HepG2 (cell line): Measurements from ENCODE around the gene EPHX1. TPM values are rescaled to one million over a fixed set of nuclear protein-coding genes. Genes with fewer than 3 reads are reported as not detected.

Experiments
- CCDC6 ChIP-seq: sonication (generic); formaldehyde crosslinking; IDR thresholded peaks from 2 replicates; pipeline ENCODE4 v1.8.1; 2022; ENCODE audit warnings: mild to moderate bottlenecking, missing genetic modification reagents, moderate library complexity
- EP300 ChIP-seq, 3 experiments: sonication (generic) in 1 of 3; formaldehyde crosslinking in 1 of 3; IDR thresholded peaks; 2 replicates each; pipeline versions ENCODE4 v1.5.1 to v1.6.1; 2011 to 2020; ENCODE audit warnings: low read depth in 2 of 3, low read length in 2 of 3, borderline replicate concordance in 1 of 3, improper control_type of control experiment in 1 of 3, mild to moderate bottlenecking in 1 of 3, missing genetic modification reagents in 1 of 3, moderate library complexity in 1 of 3
- HES4 ChIP-seq: sonication (generic); formaldehyde crosslinking; IDR thresholded peaks from 2 replicates; pipeline ENCODE4 v1.9.0; 2021; ENCODE audit warnings: mild to moderate bottlenecking, missing genetic modification reagents, borderline replicate concordance
- HIVEP1 ChIP-seq: sonication (generic); formaldehyde crosslinking; IDR thresholded peaks from 2 replicates; pipeline ENCODE4 v1.4.0; 2020; ENCODE audit warnings: mild to moderate bottlenecking, missing genetic modification reagents
- KLF15 ChIP-seq: sonication (generic); formaldehyde crosslinking; IDR thresholded peaks from 2 replicates; pipeline ENCODE4 v1.8.1; 2023; ENCODE audit warnings: borderline replicate concordance, mild to moderate bottlenecking, inconsistent platforms, missing genetic modification reagents, mixed read lengths
- MLLT10 ChIP-seq: sonication (generic); formaldehyde crosslinking; IDR thresholded peaks from 2 replicates; pipeline ENCODE4 v1.4.0; 2020; ENCODE audit warnings: missing genetic modification reagents
- RARA ChIP-seq: IDR thresholded peaks from 2 replicates; pipeline ENCODE4 v1.6.1; 2016; ENCODE audit warnings: missing genetic modification reagents, missing compliant biosample characterization
- RORA ChIP-seq: sonication (generic); formaldehyde crosslinking; IDR thresholded peaks from 2 replicates; pipeline ENCODE4 v1.5.0; 2020; ENCODE audit warnings: mild to moderate bottlenecking, missing genetic modification reagents, moderate library complexity
- RXRB ChIP-seq: IDR thresholded peaks from 2 replicates; pipeline ENCODE4 v1.6.1; 2016; ENCODE audit warnings: borderline replicate concordance, missing genetic modification reagents, missing compliant biosample characterization
- SIX4 ChIP-seq: sonication (generic); formaldehyde crosslinking; IDR thresholded peaks from 2 replicates; pipeline ENCODE4 v1.4.0; 2020; ENCODE audit warnings: missing genetic modification reagents
- SKI ChIP-seq: fragments of 450-650 bp; IDR thresholded peaks from one replicate; pipeline ENCODE4 v1.6.1; 2018; ENCODE audit warnings: mild to moderate bottlenecking; ENCODE audit not compliant: partially characterized antibody
- SOX5 ChIP-seq: IDR thresholded peaks from 2 replicates; pipeline ENCODE4 v1.6.1; 2016; ENCODE audit warnings: borderline replicate concordance
- ZC3H4 ChIP-seq: sonication (generic); formaldehyde crosslinking; IDR thresholded peaks from 2 replicates; pipeline ENCODE4 v1.4.0; 2020; ENCODE audit warnings: missing genetic modification reagents, borderline replicate concordance
- ZFX ChIP-seq: sonication (generic); formaldehyde crosslinking; IDR thresholded peaks from 2 replicates; pipeline ENCODE4 v1.4.0; 2020; ENCODE audit warnings: mild to moderate bottlenecking, low read depth, missing genetic modification reagents, moderate library complexity
- ZKSCAN8 ChIP-seq: IDR thresholded peaks from 2 replicates; pipeline ENCODE4 v1.6.1; 2016; ENCODE audit warnings: borderline replicate concordance, missing genetic modification reagents, missing compliant biosample characterization
- ZNF556 ChIP-seq: sonication (generic); formaldehyde crosslinking; IDR thresholded peaks from 2 replicates; pipeline ENCODE4 v1.4.0; 2020; ENCODE audit warnings: mild to moderate bottlenecking, missing genetic modification reagents, borderline replicate concordance
- ZNF558 ChIP-seq: sonication (generic); formaldehyde crosslinking; IDR thresholded peaks from 2 replicates; pipeline ENCODE4 v1.9.0; 2022; ENCODE audit warnings: mild to moderate bottlenecking, missing genetic modification reagents, borderline replicate concordance
- polyA plus RNA-seq, 8 experiments: library from polyadenylated mRNA; depleted of rRNA in 3 of 8; stranded (reverse) in 7 of 8; unstranded in 1 of 8; fragments of >200 nt; fragmentation: Illumina TruSeq in 4 of 8; extraction: Trizol in 4 of 8; gene quantifications; 2 replicates each; pipeline versions ENCODE4 v1.2.1 to v1.2.3, GENCODE V29; 2011 to 2016; ENCODE audit warnings: low read depth in 4 of 8, missing spikeins in 1 of 8, mixed read lengths in 1 of 8; ENCODE audit not compliant: insufficient read depth in 1 of 8
- total RNA-seq, 5 experiments: library from RNA; depleted of rRNA; stranded (reverse); fragments of >200 nt; fragmentation: Illumina TruSeq; extraction: Trizol; gene quantifications; 2 replicates each; pipeline ENCODE4 v1.2.3, GENCODE V29; 2016; ENCODE audit warnings: low read depth in 1 of 5
- TF ChIP-seq, protein P1 (sequence below): sonication (generic); formaldehyde crosslinking; IDR thresholded peaks from 2 replicates; pipeline ENCODE4 v1.4.0; 2020; ENCODE audit warnings: missing genetic modification reagents, low read depth, mild to moderate bottlenecking, borderline replicate concordance
- TF ChIP-seq, protein P2 (sequence below): sonication (generic); formaldehyde crosslinking; IDR thresholded peaks from 2 replicates; pipeline ENCODE4 v1.5.1; 2020; ENCODE audit warnings: mild to moderate bottlenecking, missing genetic modification reagents, moderate library complexity
- TF ChIP-seq, protein P3 (sequence below): sonication (generic); formaldehyde crosslinking; IDR thresholded peaks from 2 replicates; pipeline ENCODE4 v1.4.0; 2020; ENCODE audit warnings: missing genetic modification reagents
- TF ChIP-seq, protein P4 (sequence below): sonication (generic); formaldehyde crosslinking; IDR thresholded peaks from 2 replicates; pipeline ENCODE4 v1.4.0; 2020; ENCODE audit warnings: missing genetic modification reagents

The EPHX1 gene
- total and polyA plus RNA-seq, 2 of the 13 experiments (the other 11 are each of a cell fraction or from before 2014, with no cell fraction given) = 27.7 to 36.5 TPM

DNA sequence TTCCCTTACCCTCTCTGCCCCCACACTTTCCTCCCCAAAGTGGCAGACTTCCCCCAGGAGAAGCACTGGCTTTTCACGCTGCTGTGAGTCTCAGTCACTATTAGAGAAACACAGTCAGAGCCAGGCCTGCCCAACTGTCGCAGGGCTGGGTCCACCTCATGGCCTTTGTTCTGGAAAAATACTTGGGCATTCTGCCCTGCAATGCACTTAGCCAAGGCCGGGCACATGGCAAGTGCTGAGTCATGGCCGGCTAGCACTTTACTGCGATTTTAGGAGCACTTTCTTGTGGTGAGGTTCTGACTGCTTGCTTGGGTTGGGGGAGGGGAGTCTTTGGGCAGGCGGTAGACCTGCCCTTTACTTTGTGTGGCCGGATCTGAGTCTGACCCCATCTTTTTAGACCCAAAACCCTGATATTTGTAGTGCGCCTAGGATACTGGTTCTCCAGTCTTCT lies 7.7 kb downstream of the EPHX1 start (continued):
- TF ChIP-seq, protein P1, sequence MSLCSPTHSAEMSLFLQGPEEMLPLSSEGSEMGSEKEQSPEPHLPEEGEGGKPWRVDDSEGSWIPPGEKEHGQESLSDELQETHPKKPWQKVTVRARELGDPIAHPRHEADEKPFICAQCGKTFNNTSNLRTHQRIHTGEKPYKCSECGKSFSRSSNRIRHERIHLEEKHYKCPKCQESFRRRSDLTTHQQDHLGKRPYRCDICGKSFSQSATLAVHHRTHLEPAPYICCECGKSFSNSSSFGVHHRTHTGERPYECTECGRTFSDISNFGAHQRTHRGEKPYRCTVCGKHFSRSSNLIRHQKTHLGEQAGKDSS (CRISPR knock-in tag) = no peak
- peak; percentile 28; the same call in 1 of the 2 replicates for TF ChIP-seq ZFX (CRISPR knock-in tag)
- peak in 1 of 2 experiments; percentile 41; a peak in 1 of 4 replicates for TF ChIP-seq EP300 (IDR thresholded peaks at IDR 0.05; ENCODE audit: low read depth in 2 of 2, low read length in 2 of 2)
- peak; percentile 80 for TF ChIP-seq EP300 (CRISPR knock-in tag; IDR thresholded peaks at IDR 0.05; ENCODE audit: borderline replicate concordance)
- TF ChIP-seq CCDC6 (CRISPR knock-in tag) = no peak
- no peak for TF ChIP-seq RORA (CRISPR knock-in tag)
- 0 out of 2 replicates have a peak, but pooled peaks have one; percentile 50 for TF ChIP-seq ZC3H4 (CRISPR knock-in tag)
- TF ChIP-seq, protein P2, sequence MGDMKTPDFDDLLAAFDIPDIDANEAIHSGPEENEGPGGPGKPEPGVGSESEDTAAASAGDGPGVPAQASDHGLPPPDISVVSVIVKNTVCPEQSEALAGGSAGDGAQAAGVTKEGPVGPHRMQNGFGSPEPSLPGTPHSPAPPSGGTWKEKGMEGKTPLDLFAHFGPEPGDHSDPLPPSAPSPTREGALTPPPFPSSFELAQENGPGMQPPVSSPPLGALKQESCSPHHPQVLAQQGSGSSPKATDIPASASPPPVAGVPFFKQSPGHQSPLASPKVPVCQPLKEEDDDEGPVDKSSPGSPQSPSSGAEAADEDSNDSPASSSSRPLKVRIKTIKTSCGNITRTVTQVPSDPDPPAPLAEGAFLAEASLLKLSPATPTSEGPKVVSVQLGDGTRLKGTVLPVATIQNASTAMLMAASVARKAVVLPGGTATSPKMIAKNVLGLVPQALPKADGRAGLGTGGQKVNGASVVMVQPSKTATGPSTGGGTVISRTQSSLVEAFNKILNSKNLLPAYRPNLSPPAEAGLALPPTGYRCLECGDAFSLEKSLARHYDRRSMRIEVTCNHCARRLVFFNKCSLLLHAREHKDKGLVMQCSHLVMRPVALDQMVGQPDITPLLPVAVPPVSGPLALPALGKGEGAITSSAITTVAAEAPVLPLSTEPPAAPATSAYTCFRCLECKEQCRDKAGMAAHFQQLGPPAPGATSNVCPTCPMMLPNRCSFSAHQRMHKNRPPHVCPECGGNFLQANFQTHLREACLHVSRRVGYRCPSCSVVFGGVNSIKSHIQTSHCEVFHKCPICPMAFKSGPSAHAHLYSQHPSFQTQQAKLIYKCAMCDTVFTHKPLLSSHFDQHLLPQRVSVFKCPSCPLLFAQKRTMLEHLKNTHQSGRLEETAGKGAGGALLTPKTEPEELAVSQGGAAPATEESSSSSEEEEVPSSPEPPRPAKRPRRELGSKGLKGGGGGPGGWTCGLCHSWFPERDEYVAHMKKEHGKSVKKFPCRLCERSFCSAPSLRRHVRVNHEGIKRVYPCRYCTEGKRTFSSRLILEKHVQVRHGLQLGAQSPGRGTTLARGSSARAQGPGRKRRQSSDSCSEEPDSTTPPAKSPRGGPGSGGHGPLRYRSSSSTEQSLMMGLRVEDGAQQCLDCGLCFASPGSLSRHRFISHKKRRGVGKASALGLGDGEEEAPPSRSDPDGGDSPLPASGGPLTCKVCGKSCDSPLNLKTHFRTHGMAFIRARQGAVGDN (CRISPR knock-in tag) = peak; percentile 84
- 0 out of 2 replicates have a peak, but pooled peaks have one; percentile 27 for TF ChIP-seq RARA
- TF ChIP-seq SKI = no peak
- no peak for TF ChIP-seq ZKSCAN8
- no peak for TF ChIP-seq SIX4 (CRISPR knock-in tag)
- no peak for TF ChIP-seq ZNF558
- no peak for TF ChIP-seq ZNF556 (CRISPR knock-in tag)
- TF ChIP-seq, protein P3, sequence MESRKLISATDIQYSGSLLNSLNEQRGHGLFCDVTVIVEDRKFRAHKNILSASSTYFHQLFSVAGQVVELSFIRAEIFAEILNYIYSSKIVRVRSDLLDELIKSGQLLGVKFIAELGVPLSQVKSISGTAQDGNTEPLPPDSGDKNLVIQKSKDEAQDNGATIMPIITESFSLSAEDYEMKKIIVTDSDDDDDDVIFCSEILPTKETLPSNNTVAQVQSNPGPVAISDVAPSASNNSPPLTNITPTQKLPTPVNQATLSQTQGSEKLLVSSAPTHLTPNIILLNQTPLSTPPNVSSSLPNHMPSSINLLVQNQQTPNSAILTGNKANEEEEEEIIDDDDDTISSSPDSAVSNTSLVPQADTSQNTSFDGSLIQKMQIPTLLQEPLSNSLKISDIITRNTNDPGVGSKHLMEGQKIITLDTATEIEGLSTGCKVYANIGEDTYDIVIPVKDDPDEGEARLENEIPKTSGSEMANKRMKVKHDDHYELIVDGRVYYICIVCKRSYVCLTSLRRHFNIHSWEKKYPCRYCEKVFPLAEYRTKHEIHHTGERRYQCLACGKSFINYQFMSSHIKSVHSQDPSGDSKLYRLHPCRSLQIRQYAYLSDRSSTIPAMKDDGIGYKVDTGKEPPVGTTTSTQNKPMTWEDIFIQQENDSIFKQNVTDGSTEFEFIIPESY = peak; percentile 58; the same call in 1 of the 2 replicates
- 0 out of 2 replicates have a peak, but pooled peaks have one; percentile 39 for TF ChIP-seq RXRB (CRISPR knock-in tag)
- TF ChIP-seq, protein P4, sequence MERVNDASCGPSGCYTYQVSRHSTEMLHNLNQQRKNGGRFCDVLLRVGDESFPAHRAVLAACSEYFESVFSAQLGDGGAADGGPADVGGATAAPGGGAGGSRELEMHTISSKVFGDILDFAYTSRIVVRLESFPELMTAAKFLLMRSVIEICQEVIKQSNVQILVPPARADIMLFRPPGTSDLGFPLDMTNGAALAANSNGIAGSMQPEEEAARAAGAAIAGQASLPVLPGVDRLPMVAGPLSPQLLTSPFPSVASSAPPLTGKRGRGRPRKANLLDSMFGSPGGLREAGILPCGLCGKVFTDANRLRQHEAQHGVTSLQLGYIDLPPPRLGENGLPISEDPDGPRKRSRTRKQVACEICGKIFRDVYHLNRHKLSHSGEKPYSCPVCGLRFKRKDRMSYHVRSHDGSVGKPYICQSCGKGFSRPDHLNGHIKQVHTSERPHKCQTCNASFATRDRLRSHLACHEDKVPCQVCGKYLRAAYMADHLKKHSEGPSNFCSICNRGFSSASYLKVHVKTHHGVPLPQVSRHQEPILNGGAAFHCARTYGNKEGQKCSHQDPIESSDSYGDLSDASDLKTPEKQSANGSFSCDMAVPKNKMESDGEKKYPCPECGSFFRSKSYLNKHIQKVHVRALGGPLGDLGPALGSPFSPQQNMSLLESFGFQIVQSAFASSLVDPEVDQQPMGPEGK (CRISPR knock-in tag) = no peak
- TF ChIP-seq HES4 = no peak
- no peak for TF ChIP-seq KLF15 (CRISPR knock-in tag)
- no peak for TF ChIP-seq HIVEP1 (CRISPR knock-in tag)
- no peak for TF ChIP-seq MLLT10 (CRISPR knock-in tag)
- TF ChIP-seq SOX5 = no peak
